CD4-positive, alpha-beta T cell treated with Interleukin-12 subunit alpha and Interleukin-12 subunit beta, for 1 hour (primary cell): ENCODE measurements around the gene TNFRSF12A.

Experiments
- DNase-seq: peaks from one replicate; pipeline ENCODE4 v3.0.0-alpha.2; 2020

Gene TNFRSF12A

DNA sequence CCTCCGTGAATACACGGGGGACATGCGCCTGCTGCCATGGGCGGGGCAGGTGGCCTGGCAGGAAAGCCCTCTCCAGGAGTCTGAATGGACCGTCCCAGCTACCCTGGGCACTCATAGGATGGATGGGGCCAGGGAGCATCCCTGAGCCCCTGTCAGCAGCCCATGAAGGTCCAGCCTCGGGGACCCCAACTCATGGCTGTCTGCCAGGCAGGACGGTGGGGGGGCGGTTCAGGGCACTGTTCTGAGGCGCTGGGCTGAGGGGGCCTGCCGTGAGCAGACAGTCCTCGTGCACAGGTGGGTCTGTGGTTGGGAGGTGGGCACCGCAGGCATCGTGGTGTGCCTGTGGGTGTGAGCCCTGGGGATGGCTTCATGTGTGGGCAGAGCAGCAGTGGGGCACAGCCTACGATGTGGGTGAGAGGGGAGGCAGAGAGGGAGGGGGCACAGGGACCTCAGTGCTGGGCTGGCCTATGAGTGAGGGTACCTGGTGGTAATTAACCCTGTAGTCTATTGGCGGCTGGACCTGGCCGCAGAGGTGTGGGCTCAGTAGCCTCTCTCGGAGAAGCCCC is 33.5 kb upstream of the TNFRSF12A start:
- DNase-seq = no peak

DNA sequence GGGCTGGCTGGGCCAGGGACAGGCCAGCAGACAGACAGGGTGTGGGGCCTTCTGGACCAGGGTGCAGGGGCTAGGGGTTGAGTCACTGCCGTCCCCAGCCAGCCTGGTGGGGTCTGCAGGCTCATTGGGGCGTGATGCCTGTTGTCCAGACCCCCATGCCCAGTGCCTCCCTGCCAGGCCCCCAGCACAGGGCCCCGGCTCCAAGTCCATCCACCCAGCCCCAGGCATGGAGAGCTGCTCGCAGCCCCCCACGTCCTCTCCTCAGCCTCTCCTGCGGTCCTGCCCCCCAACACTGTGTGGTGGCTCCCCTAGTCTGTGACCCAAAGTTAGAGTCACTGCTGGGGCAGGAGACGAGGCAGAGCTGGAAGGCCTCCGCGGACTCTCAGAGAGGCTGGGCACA is 32.9 kb upstream of the TNFRSF12A start:
- no peak for DNase-seq

DNA sequence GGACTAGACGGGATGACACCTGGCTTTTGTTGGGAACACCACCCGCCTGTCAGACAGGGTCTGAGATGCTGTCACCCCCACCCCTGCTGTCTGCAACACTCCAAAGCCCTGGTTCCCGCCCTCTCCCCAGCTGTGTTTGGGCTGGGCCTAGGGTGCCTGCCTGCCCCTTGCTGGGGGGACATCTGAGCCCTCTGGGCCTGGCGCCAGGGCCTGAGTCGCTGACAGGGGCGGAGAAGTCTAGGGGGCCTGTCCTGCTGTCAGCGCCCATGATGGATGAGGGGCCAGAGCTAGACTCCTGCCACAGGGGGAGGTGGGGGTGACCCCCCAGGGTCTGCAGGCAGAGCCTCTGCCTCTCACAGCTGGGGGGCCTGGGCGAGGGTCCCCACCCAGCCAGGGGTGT is 32.3 kb upstream of the TNFRSF12A start:
- no peak for DNase-seq

DNA sequence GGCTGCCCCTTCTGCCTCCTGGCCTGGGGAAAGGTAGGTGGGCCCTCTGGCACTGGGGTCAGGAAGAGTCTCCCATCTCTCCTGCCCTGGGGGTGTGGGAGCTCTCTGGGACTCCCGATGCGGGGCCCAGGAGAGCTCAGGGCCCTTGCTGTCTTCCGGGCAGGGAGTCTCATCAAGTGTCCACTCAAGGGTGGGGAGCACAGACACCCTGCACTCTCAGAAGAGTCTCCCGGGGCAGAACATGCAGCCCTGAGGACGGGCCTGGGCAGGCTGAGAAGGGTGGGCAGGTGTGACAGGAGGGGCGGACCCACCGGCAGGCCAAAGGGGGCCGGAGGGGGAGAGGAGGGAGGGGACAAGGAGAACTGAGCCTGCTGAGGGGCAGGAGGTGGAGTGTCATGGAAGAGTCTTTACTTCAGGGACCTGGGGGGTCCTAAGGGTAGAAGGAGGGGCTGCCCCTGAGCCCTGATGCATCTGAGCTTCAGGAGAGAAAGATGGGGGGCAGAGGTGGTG is 31.5 kb upstream of the TNFRSF12A start:
- DNase-seq = no peak

DNA sequence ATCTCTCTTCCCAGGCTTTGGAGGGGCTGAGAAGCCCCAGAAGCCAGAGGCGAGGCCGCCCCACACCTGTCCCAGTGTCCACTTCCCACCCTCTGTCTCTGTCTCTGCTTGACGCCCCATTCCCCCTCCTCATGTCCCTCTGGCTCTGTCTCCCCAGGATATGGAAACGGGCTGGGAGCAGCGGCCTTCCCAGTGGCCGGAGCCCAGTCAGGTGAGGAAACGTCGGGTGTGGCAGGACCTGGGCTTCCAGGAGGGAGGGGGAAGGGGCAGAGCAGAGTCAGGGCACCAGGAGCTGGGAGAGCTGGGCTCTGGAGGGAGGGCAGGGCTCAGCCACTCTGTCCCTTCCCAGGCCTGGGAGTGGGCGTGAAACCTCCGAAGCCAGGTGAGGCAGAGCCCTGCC is 29.3 kb upstream of the TNFRSF12A start:
- DNase-seq = no peak

DNA sequence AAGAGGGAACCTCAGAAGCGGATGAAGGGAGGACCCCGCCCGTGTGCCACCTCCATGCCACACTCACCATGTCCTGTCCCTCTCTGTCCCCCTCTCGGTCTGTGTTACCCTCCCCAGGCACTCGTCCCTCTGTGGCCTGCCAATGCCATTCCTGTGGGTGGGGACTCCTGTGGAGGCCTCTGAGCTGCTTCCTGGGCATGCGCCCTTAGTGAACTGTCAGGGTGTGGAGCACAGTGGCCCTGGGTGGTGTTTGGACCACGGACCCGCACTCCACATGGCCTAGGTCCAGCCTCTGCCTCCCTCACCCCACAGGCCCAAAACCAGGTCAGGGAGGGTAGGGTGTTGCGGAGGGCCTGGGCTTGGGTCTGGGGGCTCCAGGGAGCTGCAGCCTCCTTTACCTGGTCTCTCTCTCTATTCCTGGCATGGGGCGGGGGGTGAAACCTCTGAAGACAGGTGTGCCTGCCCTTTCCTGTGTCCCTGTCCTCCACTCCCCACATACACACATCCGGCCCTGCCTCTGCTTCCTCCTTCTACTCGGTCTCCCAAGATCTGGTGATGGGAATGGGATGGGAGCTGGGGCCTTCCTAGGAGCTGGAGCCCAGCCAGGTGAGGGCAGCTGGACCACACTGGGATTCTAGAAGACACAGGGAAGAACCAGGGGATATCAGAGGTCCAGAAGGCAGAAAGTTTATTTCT is 28.5 kb upstream of the TNFRSF12A start:
- DNase-seq = no peak

DNA sequence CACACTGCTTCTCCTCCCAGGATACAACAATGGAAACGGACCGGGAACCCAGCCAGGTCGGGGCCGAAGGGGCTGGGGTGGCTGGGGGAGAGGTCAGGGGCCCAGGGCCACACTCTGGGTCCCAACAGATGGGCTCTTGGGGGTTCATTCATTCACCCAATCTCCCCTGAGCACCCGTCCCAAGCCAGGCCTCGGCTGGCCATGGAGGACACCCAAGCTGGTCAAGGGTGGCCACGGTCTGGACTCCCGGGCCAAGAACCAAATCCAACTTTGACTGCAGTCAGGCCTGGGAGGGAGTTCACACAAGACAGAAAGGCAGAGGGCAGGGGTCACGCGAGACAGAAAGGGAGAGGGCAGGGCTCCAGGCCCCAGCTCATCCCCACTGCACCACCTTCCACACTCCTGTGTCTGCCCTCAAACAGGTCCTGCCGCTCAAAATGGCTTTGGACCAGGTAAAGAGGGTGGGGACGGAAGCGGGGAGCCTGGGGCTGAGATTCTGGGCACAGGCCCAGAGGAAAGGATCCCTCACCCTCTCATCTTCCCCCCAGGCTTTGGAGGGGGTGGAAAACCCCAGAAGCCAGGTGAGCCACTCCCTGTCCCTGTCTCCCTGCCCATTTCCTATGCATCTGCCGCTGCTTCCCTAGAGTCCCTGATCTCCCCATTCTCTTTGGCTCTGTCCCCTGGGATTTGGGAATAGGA is 27.6 kb upstream of the TNFRSF12A start:
- DNase-seq = no peak

DNA sequence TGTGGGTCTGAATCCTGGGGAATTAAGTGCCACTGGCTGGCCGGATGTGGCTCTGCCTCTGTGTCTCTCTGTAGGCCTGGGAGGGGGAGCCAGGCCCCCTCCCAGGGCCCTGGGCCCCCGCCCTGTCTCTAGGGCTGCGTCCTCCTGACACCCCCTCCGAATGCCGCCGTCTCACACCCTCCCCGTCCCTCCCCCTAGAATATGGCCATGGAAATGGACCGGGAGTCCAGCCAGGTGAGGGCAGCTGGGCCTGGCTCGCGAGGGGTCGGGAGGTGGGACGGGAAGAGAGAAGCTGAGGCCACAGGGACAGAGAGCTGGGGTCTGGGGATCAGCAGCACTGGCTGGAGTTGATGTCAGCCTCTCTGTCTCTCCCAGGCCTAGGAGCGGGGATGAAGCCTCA is 23.9 kb upstream of the TNFRSF12A start:
- DNase-seq = no peak

DNA sequence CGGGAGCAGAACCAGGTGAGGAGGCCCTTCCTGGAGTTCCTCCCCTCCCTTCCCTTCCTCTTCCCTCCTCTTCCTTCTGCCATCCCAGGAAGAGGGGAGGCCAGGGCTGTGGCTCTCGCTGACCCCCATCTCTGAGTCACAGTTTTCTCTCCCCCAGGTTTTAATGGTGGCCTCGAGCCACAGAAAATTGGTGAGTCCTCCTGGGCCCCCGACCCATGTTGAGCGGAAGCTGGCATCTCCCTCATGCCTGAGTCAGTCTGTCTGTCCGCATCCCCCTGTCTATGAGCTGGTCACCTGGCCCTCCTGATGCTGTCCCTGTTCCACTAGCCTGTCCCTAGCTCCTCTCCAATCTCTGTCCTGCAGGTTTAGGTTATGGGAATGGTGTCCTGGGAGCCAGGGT is 20.2 kb upstream of the TNFRSF12A start:
- no peak for DNase-seq

DNA sequence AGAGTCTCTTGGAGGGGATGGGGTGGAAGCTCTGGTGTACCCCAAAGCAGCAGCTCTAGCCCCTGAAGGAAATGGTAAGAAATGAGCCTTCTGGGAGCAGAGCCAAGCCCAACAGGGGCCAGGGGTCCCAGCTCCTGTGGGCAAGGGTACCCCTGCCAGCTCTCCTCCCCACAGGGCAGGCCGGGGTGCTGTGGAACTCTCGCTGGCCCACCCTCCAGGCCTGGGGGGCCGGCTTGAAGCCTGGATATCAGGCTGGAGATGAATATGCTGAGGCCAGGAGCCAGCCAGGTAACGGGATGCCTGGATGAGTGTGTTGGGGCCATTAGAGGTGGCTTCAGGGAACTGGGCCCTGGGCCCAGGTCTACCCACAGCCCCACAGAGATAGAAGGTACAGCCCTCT is 19.6 kb upstream of the TNFRSF12A start:
- DNase-seq = no peak

DNA sequence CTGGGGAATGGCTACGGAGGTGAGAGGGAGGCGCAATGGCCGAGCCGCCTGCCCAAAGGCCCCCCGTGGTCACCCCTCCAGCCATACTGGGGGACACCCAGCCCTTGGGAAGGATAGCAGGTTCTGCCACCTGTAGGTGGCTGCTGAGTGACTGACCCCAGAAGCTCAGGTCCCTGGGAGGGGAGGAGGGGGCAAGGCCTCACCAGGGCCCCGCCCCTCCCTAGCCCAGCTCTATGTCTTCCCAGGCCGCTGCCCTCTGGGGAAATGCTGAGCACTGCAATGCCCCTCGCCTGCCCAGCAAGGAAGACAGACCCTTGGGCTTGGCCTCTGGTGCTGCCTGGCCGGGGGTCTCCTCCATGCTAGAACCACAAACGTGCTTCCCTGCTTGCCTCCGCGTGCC is 18.9 kb upstream of the TNFRSF12A start:
- no peak for DNase-seq

DNA sequence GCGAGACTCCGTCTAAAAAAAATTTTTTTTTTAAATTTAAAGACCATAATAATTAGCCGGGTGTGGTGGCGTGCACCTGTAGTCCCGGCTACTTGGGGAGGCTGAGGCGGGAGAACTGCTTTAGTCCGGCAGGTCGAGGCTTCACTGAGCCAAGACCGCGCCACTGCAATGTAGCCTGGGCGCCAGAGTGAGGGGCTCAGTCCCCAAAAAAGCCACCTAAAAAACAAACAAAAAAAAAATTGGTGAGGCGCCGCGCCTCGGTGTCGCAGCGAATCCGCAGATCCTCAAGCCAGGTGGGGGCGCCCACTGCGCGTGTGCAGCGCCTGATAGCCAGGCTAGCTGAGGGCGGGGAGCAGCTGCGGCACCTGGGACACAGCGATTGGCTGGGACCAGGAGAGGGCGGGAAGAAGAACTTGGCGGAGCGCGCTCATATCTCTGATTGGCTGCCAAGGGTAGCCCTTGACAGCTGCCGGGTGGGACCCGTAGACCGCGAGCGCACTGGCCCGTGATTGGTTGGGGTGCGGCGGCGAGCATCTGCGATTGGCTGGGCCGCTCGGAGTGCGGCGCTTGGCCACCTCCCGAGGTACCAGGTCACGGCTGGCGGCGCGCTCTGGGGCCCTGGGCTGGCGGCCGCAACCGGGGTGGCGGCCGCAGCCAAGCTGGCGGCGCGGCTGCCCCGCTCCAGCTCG is 16.4 kb upstream of the TNFRSF12A start:
- DNase-seq = peak; percentile 99

DNA sequence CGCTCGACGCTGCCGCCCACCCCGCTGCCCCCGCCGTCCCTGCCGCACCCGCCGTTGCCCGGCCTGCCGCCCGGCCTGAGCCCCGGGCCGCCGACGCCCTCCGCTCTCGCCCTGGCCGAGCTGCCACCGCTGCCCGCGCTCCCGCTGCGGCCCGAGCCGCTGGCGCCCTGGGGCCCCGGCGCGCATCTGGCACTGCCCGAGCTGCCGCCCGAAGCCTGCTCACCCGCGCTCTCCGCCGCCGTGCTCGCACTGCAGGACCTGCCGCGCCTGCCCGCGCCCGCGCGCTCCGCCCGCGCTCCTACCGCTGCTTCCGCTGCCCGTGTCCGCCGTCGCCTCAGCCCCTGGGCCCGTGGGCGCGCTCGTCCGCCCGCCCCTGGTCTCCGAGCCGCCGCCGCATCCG is 15.8 kb upstream of the TNFRSF12A start:
- no peak for DNase-seq

DNA sequence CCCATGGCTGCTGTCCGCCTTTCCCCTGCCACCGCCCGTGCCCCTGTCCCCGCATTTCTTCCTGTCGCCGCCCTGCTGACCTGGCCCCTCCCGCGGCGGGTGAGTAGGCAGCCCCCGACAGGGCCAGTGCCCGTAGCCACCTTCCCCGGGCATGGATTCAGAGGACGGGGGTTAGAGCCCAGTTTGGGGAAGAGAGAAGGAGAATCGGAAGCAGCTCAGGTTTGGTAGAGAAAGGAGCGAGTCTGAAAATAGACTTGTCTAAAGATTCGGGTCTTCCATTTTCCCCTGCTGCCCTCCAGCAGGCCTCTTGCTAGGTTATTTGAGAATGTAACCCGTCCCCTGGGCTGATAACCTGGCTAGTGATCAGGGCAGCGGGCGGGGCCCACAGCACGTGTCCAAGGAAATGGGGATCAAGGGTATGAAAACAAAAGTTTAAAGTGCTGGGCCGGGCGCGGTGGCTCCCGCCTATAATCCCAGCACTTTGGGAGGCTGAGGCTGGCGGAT is 15.3 kb upstream of the TNFRSF12A start:
- no peak for DNase-seq

DNA sequence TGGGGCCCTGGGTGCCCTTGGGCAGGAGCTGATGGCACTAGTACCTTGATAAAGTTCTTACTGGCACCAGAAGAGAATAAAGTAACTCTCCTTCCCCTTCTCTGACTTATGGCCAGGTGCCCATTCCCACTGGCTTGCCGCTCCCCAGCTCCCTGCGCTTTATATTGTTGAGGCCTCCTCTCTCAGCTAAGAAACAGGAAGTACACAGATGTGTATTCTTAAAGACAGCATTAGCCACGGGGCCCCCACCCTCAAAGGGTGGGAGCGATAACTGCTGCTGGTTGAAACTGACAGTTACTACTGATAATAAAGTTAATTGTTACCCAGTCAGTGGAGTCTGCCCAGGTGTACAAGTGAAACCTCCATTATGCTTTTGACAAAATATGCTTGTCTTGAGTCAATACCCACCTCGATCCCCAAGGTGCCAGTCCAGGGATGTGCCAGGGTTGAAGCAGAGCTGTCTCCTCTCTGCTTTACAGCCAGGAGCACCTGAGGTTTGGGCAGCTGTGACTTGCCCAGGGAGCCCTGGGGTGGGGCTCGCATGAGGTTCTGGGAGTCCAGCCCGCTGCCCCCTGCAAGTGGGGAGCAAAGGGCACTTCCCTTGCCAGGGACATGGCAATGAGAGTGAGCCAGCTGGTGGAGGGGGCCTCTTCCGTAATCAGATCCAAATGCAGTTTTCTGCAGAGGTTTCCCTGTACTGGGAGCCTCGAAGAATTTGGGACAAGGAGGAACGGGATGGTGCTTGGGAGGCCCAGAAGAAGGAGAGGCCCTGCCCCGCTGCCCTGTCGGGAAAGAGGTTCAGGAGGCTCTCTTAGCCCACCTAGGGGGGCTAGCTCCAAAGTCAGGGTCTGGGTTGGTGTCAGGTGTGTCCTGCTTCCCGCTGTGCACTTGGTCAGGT is 12.9 kb upstream of the TNFRSF12A start:
- no peak for DNase-seq

DNA sequence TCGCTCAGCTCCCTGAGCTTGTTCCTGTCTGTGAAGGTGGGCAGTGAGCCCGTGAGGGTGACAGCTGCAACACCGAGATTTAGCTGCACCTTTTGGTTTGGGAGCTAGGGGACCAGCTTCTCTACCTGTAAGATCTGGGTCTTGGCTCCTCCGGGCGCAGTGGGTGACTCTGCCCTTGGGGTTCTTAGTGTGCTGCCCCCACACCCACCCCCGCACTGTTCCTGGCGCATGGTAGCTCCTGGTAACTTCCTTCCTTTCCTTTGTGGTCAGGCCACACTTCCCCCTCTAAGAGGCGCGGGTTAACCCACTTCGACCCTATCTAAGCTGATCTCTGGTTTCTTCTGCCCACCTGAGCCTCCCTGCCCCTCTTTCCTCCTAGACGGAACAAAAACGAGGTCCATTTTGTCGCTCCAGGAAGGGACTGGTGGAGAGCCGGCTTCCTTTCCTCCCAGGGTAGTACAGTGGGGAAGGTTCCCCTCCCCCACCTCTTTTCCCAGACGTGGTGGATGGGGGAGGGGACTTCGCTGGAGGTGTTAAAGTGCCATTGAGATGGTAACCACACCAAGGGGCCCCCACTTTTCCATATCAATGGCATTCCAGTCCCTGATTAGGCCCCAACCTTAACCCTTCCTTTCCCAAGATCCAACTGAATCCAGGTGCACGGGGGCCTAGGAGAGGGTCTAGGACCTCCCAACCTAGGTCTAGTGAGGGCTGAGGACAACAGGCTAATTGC is 12.0 kb upstream of the TNFRSF12A start:
- no peak for DNase-seq

DNA sequence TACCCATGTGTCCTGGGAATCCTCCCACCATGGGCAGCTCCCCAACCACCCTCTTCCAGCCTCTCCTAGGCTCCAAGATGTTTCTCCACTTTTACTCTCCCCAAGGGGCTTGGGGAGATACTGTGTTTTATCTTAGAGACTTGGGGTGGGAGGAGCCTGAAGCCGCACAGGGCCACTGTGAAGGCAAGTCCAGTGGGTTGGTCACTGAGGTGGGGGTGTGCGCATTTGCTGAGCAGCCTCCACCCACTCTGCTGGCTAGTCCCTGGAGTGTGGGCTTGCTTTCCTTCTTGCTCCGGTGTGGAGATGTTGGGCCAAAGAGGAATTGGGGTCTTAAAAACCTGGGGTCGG is 11.5 kb upstream of the TNFRSF12A start:
- no peak for DNase-seq

DNA sequence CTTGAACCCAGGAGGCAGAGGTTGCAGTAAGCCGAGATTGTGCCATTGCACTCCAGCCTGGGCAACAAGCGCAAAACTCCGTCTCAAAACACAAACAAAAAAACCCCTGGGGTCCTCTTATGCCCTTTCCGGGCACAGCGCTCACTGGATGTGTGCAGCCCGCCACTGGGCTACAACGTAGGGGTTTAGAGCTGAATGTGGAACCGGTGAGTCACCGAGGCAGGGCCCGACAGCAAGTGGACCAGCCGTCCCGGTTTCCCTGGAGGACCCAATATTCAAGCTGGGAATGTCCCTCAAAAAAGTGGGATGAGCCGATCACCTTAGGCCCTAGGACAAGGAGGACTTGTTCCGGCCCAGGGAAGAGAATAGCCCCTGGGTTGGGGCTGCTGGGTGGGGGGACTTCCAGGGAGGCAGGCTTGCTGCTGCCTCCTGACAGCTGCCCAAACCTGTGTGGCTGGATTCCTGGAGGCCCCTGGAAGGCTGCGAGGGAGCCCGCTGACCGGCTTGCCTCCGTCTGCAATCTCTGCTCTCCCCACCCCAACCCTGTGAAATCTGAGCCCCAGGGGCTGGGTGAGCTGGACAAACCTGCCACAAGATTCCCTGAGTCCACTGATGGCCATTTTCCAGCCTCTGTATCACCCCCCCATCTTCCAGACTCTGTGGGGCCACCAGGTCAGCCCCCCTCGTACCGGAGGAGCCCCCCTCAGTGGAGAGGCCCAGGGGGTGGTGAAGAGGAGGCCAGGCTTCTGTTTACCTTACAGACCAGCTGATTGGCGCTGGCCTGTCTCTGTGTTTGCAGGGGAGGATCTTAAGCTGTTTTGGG is 10.4 kb upstream of the TNFRSF12A start:
- no peak for DNase-seq

DNA sequence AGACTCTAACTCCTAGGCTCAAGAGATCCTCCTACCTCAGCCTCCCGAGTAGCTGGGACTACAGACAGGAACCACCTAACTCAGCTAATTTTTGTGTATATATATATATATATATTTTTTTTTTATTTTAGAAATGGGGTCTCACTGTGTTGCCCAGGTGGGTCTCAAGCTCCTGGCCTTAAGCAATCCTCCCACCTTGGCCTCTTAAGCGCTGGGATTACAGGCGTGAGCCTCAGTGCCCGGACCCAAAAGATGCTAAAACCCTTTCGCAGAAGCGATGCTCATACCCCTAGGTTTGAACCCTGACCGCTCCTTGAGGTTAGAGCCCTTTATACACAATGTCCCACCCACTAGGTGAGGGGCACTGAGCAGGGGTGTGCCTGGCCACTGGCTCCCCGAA is 9.7 kb upstream of the TNFRSF12A start:
- DNase-seq = no peak

DNA sequence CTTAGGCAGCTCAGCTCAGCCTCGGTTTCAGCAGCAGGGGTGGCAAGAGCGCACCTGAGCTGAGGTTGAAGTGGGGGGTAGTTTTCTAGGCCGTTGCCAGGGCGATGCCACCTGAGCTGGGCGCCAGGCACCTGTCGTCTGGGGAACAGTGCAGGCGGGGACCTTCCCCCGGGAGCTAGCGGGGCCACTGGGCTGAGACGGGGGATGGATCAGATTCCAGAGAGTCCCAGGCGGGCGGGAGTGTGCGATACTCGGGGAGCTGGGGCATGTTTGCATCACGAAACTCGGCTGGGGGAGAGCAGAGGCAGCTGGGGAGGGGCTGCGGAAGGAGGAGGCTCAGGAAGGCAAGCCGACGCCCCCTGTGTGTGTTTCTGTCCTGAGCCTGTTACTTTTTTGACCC is 7.9 kb upstream of the TNFRSF12A start:
- DNase-seq = no peak
